Measurements from ENCODE around the gene LRRC27.

LRRC27 gene

GRCh38 chr10:132351611-132352010 is 19.6 kb downstream of the LRRC27 start:
- DNase-seq: peak in 3 of 10 donors; percentile 59 to 73 (median 72)
- intact Hi-C loops (cut with DNase I): loop anchor here (1.0 kb wide), 1 partner anchor 128 kb away; no protein-coding TSS in a partner anchor

DNA sequence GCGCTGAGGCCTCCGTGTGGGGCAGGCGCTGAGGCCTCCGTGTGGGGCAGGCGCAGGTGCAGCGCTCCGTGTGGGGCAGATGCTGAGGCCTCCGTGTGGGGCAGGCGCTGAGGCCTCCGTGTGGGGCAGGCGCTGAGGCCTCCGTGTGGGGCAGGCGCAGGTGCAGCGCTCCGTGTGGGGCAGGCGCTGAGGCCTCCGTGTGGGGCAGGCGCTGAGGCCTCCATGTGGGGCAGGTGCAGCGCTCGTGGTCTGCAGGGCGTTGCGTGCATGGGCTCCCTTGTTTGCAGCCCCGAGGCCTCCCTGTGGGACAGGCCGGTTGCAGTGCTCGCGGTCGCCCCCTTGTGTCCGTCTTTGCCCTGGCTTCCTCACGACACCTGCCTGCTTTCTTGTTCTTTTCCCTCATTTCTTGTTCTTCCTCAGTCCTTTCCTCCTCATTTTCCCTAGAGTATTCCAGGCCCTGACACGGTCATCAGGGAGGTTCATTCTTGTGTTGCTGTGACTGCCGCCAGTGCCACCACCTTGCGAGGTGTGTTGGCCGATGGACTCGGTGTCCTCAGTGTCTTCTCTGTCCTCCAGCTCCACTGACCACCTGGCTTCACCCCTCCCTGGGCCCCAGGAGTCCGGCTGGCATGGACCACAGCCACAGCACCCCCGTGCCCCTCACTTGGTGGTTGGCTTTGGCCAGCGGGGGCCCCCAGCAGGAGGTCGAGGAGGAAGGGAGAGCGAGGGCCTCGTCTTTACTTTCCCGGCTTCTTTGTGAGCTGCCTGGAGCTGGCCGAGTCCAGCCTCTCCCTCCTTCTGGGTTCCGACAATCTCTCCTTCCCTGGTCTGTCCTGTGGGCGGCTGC is 20.7 kb downstream of the LRRC27 start:
- intact Hi-C loops (cut with DNase I): loop anchor here (1.0 kb wide), 1 partner anchor 129 kb away; no protein-coding TSS in a partner anchor
- DNase-seq: peak in 9 of 10 donors; percentile 69 to 96 (median 83)

- DNase-seq: peak in 3 of 10 donors; percentile 42 to 67 (median 54)
- intact Hi-C loops (cut with DNase I): no loop called here
Observed at GRCh38 chr10:132353456-132354355, 21.7 kb downstream of the LRRC27 start.

DNA sequence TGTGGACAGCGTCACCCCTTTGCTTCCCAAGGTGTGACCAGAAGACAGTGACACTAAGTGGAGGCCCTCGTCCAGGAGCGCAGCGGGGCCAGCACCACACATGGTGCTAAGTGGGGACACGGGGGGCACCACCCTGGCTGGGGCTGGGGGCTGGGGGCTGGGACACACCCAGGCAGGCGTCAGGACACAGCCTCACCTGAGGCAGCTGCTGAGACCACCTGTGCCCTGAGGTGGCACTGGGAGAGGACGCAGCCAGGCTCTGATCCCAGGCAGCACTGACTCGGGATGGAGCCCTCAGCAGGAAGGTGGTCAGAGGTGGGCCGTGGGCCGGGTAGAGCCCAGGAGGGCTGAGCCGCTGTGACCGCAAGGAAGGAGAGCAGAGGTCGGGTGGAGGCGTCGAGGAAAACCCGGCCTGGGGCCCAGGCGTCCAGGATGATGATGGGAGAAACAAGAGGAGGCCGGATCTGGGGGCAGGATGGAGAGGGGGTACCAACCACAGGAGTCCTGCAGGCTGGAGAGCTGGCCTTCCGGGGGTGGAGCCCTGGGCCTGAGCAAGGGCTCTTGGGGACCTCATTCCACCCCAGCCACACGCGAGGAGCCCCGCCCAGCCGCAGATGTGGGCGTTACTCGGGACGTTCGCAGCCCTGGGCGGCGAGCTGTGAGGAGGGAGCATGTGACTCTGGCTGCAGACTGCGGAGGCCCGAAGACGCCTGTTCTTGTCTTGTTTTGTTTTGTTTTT is 22.5 kb downstream of the LRRC27 start:
- intact Hi-C loops (cut with DNase I): no loop called here
- DNase-seq: peak in 3 of 10 donors; percentile 86 to 91 (median 91)

GRCh38 chr10:132355297-132355696 is 23.3 kb downstream of the LRRC27 start:
- intact Hi-C loops (cut with DNase I): no loop called here
- peak in 3 of 10 donors; percentile 49 to 84 (median 62) for DNase-seq

DNA sequence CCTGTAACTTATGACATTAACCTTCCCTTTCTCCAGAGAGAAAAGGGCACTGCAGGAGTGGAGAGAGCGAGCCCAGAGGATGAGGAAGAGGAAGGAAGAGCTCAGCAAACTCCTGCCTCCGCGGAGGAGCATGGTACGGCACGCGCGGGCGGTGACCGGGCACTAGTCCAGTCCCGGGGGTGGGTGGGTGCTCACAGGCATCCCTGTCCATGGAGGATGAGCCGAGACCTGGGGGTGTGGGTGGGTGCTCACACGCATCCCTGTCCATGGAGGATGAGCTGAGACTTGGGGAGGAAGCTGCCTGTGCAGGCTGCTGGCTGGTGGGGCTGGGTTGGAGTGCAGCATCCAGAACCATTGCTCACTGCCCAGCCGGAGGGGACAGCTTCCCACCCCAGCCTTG is 23.8 kb downstream of the LRRC27 start:
- DNase-seq: peak in 6 of 10 donors; percentile 25 to 94 (median 80)
- intact Hi-C loops (cut with DNase I): no loop called here

- DNase-seq: peak in 3 of 10 donors; percentile 11 to 46 (median 34)
- intact Hi-C loops (cut with DNase I): no loop called here
Observed at GRCh38 chr10:132356621-132357195, 24.7 kb downstream of the LRRC27 start.

- intact Hi-C loops (cut with DNase I): no loop called here
- DNase-seq: peak in 3 of 10 donors; percentile 31 to 63 (median 42)
Observed at GRCh38 chr10:132357286-132358058, 25.5 kb downstream of the LRRC27 start.

- intact Hi-C loops (cut with DNase I): no loop called here
- peak in 3 of 10 donors; percentile 46 to 73 (median 48) for DNase-seq
Observed at GRCh38 chr10:132359305-132360040, 27.5 kb downstream of the LRRC27 start.

- intact Hi-C loops (cut with DNase I): no loop called here
- DNase-seq: peak in 3 of 10 donors; percentile 75 to 87 (median 84)
Observed at GRCh38 chr10:132360766-132361447, 28.9 kb downstream of the LRRC27 start.

DNA sequence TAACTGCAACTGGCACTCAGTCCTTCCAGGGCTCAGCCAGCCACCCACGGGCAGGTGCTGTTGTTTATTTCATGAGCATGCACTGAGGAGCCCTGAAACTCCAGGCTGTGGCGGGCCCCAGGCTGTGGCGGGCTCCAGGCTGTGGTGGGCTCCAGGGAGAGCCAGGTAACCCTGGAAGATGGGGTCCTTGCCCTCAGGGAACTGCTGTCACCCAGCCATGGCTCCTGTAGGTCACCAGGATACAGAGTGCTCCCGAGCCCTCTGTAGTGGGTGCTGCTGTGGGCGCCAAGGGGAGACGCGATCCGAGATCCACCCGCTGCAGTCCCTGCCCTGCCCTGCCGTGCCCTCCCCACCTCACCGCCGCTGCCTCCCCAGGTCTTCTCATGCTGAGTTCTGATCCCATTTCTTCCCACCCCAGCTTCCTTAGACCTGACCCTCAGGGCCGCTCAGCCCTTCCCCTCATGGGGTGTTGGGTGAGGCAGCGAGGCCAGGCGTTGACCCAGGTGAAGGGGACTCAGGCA is 29.6 kb downstream of the LRRC27 start:
- intact Hi-C loops (cut with DNase I): no loop called here
- peak in 5 of 10 donors; percentile 37 to 92 (median 77) for DNase-seq

DNA sequence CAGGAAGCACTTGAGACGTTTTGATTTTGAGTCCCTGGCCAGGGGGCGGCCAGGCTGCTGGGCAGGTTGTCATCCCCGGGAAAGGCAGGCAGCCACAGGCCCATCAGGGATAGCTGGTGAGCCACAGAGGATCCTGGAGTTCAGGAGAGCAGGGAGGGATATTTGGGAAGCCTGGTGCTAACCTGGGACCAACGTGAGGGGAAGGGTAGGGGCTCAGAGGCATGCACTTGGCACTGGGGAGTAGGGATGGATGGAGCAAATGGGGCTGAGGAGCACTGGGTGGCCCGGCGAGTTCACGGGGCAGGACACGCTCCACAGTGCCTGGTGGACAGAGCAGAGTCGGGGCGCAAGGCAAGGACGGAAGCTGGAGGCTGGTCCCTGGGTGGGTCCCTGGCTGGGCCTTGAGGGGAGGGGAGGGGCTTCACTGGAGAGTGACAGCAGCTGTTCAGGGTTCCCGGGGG is 30.2 kb downstream of the LRRC27 start:
- intact Hi-C loops (cut with DNase I): no loop called here

GRCh38 chr10:132363376-132363775 is 31.4 kb downstream of the LRRC27 start:
- intact Hi-C loops (cut with DNase I): no loop called here
- peak in 3 of 10 donors; percentile 54 to 80 (median 62) for DNase-seq

More for the DNA sequence above, 30.2 kb downstream of the LRRC27 start:
- peak in 3 of 10 donors; percentile 54 to 84 (median 67) for DNase-seq

DNA sequence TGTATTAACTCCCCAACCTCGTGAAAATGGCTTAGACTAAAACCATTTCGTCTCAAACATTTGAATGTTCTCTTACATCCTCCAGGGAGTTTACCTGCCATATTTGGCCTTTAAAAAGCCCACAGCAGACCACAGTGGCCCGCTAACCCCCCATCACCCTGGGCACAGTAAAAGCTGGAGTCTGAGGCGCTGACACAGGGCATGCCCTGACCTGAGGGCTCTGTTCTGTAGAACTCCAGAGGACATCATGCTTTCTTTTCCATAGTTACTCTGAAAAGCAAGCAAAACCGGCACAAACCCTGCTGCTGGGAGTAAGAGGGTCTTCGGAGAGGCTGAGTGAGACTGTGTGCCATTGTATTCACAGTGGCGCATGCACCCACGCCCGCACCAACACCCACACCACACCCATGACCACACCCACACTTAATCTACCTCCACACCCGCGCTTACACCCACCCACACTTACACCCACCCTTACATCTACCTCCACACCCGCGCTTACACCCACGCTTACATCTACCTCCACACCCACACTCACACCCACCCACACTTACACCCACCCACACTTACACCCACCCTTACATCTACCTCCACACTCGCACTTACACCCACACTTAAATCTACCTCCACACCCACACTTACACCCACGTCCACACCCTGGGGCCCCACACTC is 32.1 kb downstream of the LRRC27 start:
- intact Hi-C loops (cut with DNase I): no loop called here
- peak in 2 of 10 donors; percentile 74 to 84 for DNase-seq

DNA sequence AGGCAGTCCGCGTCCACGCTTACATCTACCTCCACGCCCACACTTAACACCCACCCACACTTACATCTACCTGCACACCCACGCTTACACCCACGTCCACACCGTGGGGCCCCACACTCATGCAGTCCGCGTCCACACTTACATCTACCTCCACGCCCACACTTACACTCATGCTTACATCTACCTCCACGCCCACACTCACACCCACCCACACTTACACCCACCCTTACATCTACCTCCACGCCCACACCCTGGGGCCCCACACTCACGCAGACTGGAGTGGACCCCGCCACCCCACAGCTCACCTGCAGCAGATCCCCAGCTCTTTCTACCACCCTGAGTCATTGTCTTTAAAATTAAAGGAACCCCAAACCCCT is 32.6 kb downstream of the LRRC27 start:
- intact Hi-C loops (cut with DNase I): no loop called here
- peak in 2 of 10 donors; percentile 21 to 88 for DNase-seq

GRCh38 chr10:132365102-132365501 is 33.1 kb downstream of the LRRC27 start:
- DNase-seq: peak in 2 of 10 donors; percentile 45 to 68
- intact Hi-C loops (cut with DNase I): no loop called here

GRCh38 chr10:132366006-132366405 is 34.0 kb downstream of the LRRC27 start:
- intact Hi-C loops (cut with DNase I): no loop called here
- peak in 3 of 10 donors; percentile 32 to 67 (median 35) for DNase-seq
